ENCODE measurements around the gene CES4A. TPM values are rescaled to one million over a fixed set of nuclear protein-coding genes. Genes with fewer than 3 reads are reported as not detected.

Gene CES4A
- polyA plus RNA-seq, 1 experiment = 2.8 TPM

DNA sequence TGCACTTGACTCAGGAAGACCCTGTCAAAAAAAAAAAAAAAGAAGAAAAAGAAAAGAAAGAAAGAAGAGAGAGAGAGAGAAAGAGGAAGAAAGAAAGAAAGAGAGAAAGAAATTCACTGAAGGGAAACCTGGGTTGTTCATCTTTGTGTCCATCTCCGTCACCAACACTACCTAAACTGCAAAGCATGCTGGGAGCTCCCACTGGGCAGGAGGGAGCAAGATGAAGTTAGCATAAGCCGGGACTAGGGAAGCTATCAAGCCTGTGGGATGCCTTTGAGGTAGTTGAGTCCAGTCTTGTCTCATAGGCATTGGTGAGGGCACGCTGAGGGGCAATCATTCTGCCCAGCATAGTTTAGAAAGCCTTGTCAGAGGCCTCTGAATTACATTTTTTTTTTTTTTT, 32.9 kb downstream of the CES4A start:
- Histone ChIP-seq H3K27ac (ENCODE audit: low read depth, low read length) (no peak overlapping the region), H3K4me3 (ENCODE audit: low read depth, low read length) (no peak overlapping the region), H3K27me3 (ENCODE audit: control insufficient read depth, insufficient read depth, low read length) (no peaks in the 10 kb centered on the region), H3K9me3 (ENCODE audit: control insufficient read depth, insufficient read depth, low read length) (no peaks in the 10 kb centered on the region)
- TF ChIP-seq, protein P1, sequence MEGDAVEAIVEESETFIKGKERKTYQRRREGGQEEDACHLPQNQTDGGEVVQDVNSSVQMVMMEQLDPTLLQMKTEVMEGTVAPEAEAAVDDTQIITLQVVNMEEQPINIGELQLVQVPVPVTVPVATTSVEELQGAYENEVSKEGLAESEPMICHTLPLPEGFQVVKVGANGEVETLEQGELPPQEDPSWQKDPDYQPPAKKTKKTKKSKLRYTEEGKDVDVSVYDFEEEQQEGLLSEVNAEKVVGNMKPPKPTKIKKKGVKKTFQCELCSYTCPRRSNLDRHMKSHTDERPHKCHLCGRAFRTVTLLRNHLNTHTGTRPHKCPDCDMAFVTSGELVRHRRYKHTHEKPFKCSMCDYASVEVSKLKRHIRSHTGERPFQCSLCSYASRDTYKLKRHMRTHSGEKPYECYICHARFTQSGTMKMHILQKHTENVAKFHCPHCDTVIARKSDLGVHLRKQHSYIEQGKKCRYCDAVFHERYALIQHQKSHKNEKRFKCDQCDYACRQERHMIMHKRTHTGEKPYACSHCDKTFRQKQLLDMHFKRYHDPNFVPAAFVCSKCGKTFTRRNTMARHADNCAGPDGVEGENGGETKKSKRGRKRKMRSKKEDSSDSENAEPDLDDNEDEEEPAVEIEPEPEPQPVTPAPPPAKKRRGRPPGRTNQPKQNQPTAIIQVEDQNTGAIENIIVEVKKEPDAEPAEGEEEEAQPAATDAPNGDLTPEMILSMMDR (IDR thresholded peaks at IDR 0.05; ENCODE audit: low read depth, low read length) = no peak
- no peak for DNase-seq (ENCODE audit: low read depth, low spot score)
- CTCF ChIA-PET = no interaction called here
- POLR2A ChIA-PET = no interaction called here

DNA sequence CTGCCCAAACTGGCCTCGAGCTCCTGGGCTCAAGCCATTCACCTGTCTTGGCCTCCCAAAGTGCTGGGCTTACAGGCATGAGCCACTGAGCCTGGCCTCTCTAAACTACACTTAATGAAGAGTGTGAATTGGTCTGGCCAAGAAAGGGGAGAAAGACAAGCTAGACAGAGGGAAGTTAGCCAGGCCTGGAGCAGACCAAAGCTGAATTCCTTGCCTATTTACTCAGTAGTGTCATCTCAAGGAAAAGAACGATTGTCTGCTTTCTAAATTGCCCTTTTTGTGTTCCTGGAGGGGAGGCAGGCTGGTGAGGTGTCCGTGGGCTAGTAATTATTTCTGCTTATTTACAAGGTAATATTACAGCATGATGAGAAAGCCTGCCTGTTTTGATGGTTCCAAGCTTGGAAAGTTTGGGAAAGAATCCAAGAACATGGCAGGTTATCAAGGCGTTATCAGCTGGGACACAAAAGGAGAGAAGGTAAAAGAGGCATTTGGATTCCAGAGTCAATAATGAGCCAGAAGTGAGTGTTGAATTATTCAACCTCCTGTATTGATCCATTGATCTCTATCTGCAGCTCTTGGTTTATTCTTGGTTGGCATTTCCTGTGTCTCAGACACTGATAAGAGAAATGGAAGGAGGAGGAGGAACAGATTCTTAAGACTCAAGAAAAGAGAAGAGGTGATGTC, 34.3 kb downstream of the CES4A start:
- no peak overlapping the region for H3K4me3 ChIP-seq (ENCODE audit: low read depth, low read length)
- TF ChIP-seq, protein P1 (IDR thresholded peaks at IDR 0.05; ENCODE audit: low read depth, low read length) = no peak
- ChIA-PET POLR2A (interaction anchor here (0.5 kb wide), 1 partner anchor 210 kb away, joined by 5 read pairs; no protein-coding TSS in a partner anchor), CTCF (interaction anchor here (0.6 to 1.3 kb wide), 3 partner anchors 77 to 133 kb away, joined by 3 to 6 read pairs (median 4); no protein-coding TSS in a partner anchor)
- no peaks in the 10 kb centered on the region for H3K9me3 ChIP-seq (ENCODE audit: control insufficient read depth, insufficient read depth, low read length)
- H3K27ac ChIP-seq (ENCODE audit: low read depth, low read length) = no peak overlapping the region
- H3K27me3 ChIP-seq (ENCODE audit: control insufficient read depth, insufficient read depth, low read length) = no peaks in the 10 kb centered on the region
- DNase-seq (ENCODE audit: low read depth, low spot score) = no peak

DNA sequence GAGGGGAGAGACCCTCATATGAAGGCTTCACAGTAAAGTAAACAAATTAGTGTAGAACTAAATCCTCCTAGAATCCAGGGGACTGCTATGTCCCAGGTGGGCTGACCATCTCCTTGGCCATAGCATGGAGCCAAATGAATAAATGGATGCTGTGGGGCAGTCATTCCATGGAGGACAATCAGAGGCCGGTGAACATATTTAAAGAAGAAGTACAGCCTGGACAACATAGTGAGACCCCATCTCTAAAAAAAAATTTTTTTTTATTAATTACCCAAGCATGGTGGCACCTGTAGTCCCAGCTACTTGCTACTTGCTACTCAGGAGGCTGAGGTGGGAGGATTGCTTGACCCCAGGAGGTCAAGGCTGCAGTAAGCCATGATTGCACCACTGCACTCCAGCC, 35.3 kb downstream of the CES4A start:
- no peak for DNase-seq (ENCODE audit: low read depth, low spot score)
- H3K4me3 ChIP-seq (ENCODE audit: low read depth, low read length) = no peak overlapping the region
- ChIA-PET CTCF (no interaction called here), POLR2A (no interaction called here)
- TF ChIP-seq, protein P1 (IDR thresholded peaks at IDR 0.05; ENCODE audit: low read depth, low read length) = no peak
- no peaks in the 10 kb centered on the region for H3K9me3 ChIP-seq (ENCODE audit: control insufficient read depth, insufficient read depth, low read length)
- H3K27me3 ChIP-seq (ENCODE audit: control insufficient read depth, insufficient read depth, low read length) = no peaks in the 10 kb centered on the region
- no peak overlapping the region for H3K27ac ChIP-seq (ENCODE audit: low read depth, low read length)

DNA sequence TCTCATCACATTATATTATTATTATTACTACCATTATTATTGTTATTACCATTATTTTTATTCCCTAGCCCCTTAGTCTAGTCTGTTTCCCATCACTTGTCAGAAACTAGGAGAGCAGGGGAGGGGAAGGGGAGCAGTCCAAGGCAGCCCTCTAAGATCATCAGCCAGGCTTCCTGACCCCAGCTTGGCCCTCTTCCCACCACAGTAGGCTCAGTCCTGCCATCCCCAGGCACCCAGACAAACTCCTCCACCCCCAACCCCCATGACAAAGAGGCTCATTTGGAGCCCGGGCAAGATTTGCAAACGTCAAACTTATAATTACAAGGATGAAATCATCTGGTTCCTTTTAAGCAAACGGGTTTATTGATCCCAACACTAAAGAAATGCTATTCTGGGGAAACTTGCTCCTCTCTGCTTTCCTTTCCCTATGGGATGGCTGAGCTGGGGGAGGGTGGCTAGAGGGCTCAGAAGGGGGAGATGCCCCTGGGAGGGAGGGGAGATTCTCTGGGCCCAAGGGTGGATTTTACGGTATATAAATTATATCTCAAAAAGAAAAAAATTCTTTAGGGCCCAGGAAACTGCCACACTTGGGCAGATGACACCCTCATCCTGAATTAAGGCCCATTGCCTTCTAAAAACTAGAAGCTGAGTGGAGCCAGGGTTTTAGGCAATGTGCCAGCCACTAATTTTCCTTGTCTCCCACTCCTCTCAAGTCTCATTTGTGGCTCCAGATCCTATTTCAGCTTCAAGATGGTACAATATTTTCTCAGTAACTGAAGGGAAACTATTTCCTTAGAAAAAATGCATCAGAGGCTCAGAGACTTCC, 36.2 kb downstream of the CES4A start:
- Histone ChIP-seq H3K9me3 (ENCODE audit: control insufficient read depth, insufficient read depth, low read length) (no peaks in the 10 kb centered on the region), H3K27ac (ENCODE audit: low read depth, low read length) (no peak overlapping the region), H3K4me3 (ENCODE audit: low read depth, low read length) (no peak overlapping the region), H3K27me3 (ENCODE audit: control insufficient read depth, insufficient read depth, low read length) (no peaks in the 10 kb centered on the region)
- CTCF ChIA-PET = interaction anchor here (1.6 kb wide), 1 partner anchor 8 kb away, joined by 4 read pairs; no protein-coding TSS in a partner anchor
- DNase-seq (ENCODE audit: low read depth, low spot score) = no peak
- TF ChIP-seq, protein P1 (IDR thresholded peaks at IDR 0.05; ENCODE audit: low read depth, low read length) = no peak
- POLR2A ChIA-PET = no interaction called here

DNA sequence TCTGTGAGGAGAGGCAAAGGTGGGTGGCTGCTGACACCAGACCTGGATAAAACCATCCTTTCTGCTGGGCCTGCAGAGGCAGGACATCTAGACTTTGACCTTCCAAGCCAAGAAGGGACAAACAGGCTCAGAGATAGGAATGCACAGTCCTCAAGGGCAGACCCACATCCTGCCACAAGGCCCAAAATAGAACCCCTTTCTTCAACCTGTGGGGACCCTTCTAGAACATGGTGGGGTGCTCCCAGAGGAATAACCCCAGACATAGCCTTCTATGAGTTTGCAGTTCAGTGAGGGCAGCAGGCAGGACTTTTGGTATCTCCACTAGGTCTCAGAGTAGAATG, 36.8 kb downstream of the CES4A start:
- POLR2A ChIA-PET = no interaction called here
- CTCF ChIA-PET = interaction anchor here (1.6 kb wide), 1 partner anchor 8 kb away, joined by 4 read pairs; no protein-coding TSS in a partner anchor
- TF ChIP-seq, protein P1 (IDR thresholded peaks at IDR 0.05; ENCODE audit: low read depth, low read length) = no peak

More for the DNA sequence above, 36.8 kb downstream of the CES4A start:
- Histone ChIP-seq H3K9me3 (ENCODE audit: control insufficient read depth, insufficient read depth, low read length) (no peaks in the 10 kb centered on the region), H3K27me3 (ENCODE audit: control insufficient read depth, insufficient read depth, low read length) (no peaks in the 10 kb centered on the region), H3K4me3 (ENCODE audit: low read depth, low read length) (no peak overlapping the region), H3K27ac (ENCODE audit: low read depth, low read length) (no peak overlapping the region)
- DNase-seq (ENCODE audit: low read depth, low spot score) = no peak

All from AG04450 (cell line).